Keratinocyte (primary cell): ENCODE measurements around the gene EHBP1. TPM values are rescaled to one million over a fixed set of nuclear protein-coding genes. Genes with fewer than 3 reads are reported as not detected.

Experiments
- DNase-seq: peaks from one replicate; pipeline ENCODE4 v3.0.0-alpha.2; 2011; ENCODE audit warnings: low read depth, missing footprints, low spot score
- FAIRE-seq: peaks from 2 replicates; lab custom pipeline; 2011; peaks lifted over from hg19 to GRCh38; lab: Jason Lieb, UNC
- H2AFZ ChIP-seq: 2 replicates; pipeline ENCODE4 v1.6.0; 2012; ENCODE audit warnings: low read length, control low read depth, inconsistent platforms; ENCODE audit not compliant: control insufficient read depth
- H3K27ac ChIP-seq: 2 replicates; pipeline ENCODE4 v1.5.1; 2011; ENCODE audit warnings: low read length; ENCODE audit not compliant: control insufficient read depth, insufficient read depth
- H3K27me3 ChIP-seq: 3 replicates; pipeline ENCODE4 v1.6.0; 2011; ENCODE audit warnings: low read length; ENCODE audit not compliant: control insufficient read depth, insufficient read depth; ENCODE audit errors: extremely low read depth
- H3K36me3 ChIP-seq, 2 experiments: 2 replicates in 1 of 2; 3 replicates in 1 of 2; pipeline ENCODE4 v1.5.1; 2011; ENCODE audit warnings: low read length in 2 of 2, mild to moderate bottlenecking in 1 of 2; ENCODE audit not compliant: control insufficient read depth in 2 of 2, insufficient read depth in 2 of 2; ENCODE audit errors: extremely low read depth in 1 of 2
- H3K4me1 ChIP-seq: 3 replicates; pipeline ENCODE4 v1.5.1; 2011; ENCODE audit warnings: low read length; ENCODE audit not compliant: control insufficient read depth, insufficient read depth; ENCODE audit errors: extremely low read depth
- H3K4me2 ChIP-seq: 3 replicates; pipeline ENCODE4 v1.6.0; 2011; ENCODE audit warnings: low read depth, low read length; ENCODE audit not compliant: control insufficient read depth, insufficient read depth; ENCODE audit errors: extremely low read depth
- H3K4me3 ChIP-seq, 3 experiments: fragments of 200-600 bp in 1 of 3; sonication (generic) in 1 of 3; 2 replicates in 2 of 3; 3 replicates in 1 of 3; pipeline ENCODE4 v1.5.1; 2011 to 2016; ENCODE audit warnings: low read length in 3 of 3, mild to moderate bottlenecking in 3 of 3, control low read depth in 2 of 3, inconsistent platforms in 1 of 3, low read depth in 1 of 3, mixed read lengths in 1 of 3, mixed run types in 1 of 3, moderate library complexity in 1 of 3; ENCODE audit not compliant: control insufficient read depth in 2 of 3, insufficient read depth in 2 of 3; ENCODE audit errors: extremely low read depth in 1 of 3
- H3K79me2 ChIP-seq: 2 replicates; pipeline ENCODE4 v1.6.0; 2012; ENCODE audit warnings: low read length; ENCODE audit not compliant: control insufficient read depth, insufficient read depth
- H3K9ac ChIP-seq: 3 replicates; pipeline ENCODE4 v1.6.0; 2011; ENCODE audit warnings: low read length; ENCODE audit not compliant: control insufficient read depth, insufficient read depth; ENCODE audit errors: extremely low read depth
- H3K9me1 ChIP-seq: 3 replicates; pipeline ENCODE4 v1.6.0; 2011; ENCODE audit warnings: low read length; ENCODE audit not compliant: control insufficient read depth, insufficient read depth; ENCODE audit errors: extremely low read depth
- H3K9me3 ChIP-seq: 2 replicates; pipeline ENCODE4 v1.5.1; 2012; ENCODE audit warnings: low read depth, low read length; ENCODE audit not compliant: control insufficient read depth
- H4K20me1 ChIP-seq: 3 replicates; pipeline ENCODE4 v1.6.0; 2011; ENCODE audit warnings: low read length; ENCODE audit not compliant: control insufficient read depth, insufficient read depth; ENCODE audit errors: extremely low read depth
- EZH2 ChIP-seq: IDR thresholded peaks from one replicate; pipeline ENCODE4 v1.6.1; 2012; ENCODE audit warnings: inconsistent platforms, mild to moderate bottlenecking, low read length, moderate library complexity
- dilution Hi-C: fragments of 300-500 bp; cut with MboI; formaldehyde crosslinking; loops from one replicate; pipeline ENCODE4 v1.7.0; 2020; ENCODE audit warnings: low sequenced_read_pairs; ENCODE audit not compliant: extremely low pct_ligation_motif_present
- polyA plus RNA-seq, 5 experiments: library from polyadenylated mRNA; depleted of rRNA in 3 of 5; stranded (reverse) in 3 of 5; stranded (forward) in 1 of 5; unstranded in 1 of 5; fragments of >200 nt; gene quantifications; 1 replicate in 1 of 5; 2 replicates in 3 of 5; 3 replicates in 1 of 5; pipeline versions ENCODE4 v1.2.1 to v1.2.3, GENCODE V29; 2011 to 2012; ENCODE audit warnings: missing spikeins in 2 of 5, low read depth in 1 of 5, low replicate concordance in 1 of 5
- TF ChIP-seq, protein P1 (sequence below), 3 experiments: IDR thresholded peaks in 1 of 3; conservative IDR thresholded peaks in 1 of 3; optimal IDR thresholded peaks in 1 of 3; 2 replicates in 2 of 3; 3 replicates in 1 of 3; pipeline versions ENCODE3 to v1.5.1; 2011; ENCODE audit warnings: low read length in 3 of 3, mild to moderate bottlenecking in 3 of 3, moderate library complexity in 2 of 3, control low read depth in 1 of 3, inconsistent platforms in 1 of 3; ENCODE audit not compliant: insufficient read depth in 2 of 3; ENCODE audit errors: extremely low read depth in 1 of 3

EHBP1 gene
- polyA plus RNA-seq, 1 donor (not counting 4 experiments of a cell fraction or from before 2014, with no cell fraction given), result 59.0 TPM

GRCh38 chr2:62817995-62818713 is 112.6 kb downstream of the EHBP1 start:
- Histone ChIP-seq H3K27ac (no peak overlapping the region), H3K4me2 (no peak overlapping the region), H3K9me3 (no peaks in the 10 kb centered on the region), H3K27me3 (no peaks in the 10 kb centered on the region), H3K9ac (no peak overlapping the region), H3K4me1 (peaks cover 21% of the 10 kb centered on the region), H4K20me1 (peaks cover 8% of the 10 kb centered on the region), H2AFZ (no peak overlapping the region), H3K36me3 (no peaks in the 10 kb centered on the region), H3K79me2 (peaks cover 42% of the 10 kb centered on the region), H3K9me1 (peaks cover 2% of the 10 kb centered on the region), H3K4me3 (no peak overlapping the region)
- DNase-seq (peak; percentile 13), FAIRE-seq (no peak)
- TF ChIP-seq, protein P1, sequence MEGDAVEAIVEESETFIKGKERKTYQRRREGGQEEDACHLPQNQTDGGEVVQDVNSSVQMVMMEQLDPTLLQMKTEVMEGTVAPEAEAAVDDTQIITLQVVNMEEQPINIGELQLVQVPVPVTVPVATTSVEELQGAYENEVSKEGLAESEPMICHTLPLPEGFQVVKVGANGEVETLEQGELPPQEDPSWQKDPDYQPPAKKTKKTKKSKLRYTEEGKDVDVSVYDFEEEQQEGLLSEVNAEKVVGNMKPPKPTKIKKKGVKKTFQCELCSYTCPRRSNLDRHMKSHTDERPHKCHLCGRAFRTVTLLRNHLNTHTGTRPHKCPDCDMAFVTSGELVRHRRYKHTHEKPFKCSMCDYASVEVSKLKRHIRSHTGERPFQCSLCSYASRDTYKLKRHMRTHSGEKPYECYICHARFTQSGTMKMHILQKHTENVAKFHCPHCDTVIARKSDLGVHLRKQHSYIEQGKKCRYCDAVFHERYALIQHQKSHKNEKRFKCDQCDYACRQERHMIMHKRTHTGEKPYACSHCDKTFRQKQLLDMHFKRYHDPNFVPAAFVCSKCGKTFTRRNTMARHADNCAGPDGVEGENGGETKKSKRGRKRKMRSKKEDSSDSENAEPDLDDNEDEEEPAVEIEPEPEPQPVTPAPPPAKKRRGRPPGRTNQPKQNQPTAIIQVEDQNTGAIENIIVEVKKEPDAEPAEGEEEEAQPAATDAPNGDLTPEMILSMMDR (optimal IDR thresholded peaks at IDR 0.05 in 1 of 3, IDR thresholded peaks at IDR 0.05 in 1 of 3, conservative IDR thresholded peaks at IDR 0.05 in 1 of 3; ENCODE audit: extremely low read depth in 1 of 3, insufficient read depth in 2 of 3, low read length in 3 of 3), result no peak
- TF ChIP-seq EZH2, result no peak
- dilution Hi-C loops, result no loop called here

DNA sequence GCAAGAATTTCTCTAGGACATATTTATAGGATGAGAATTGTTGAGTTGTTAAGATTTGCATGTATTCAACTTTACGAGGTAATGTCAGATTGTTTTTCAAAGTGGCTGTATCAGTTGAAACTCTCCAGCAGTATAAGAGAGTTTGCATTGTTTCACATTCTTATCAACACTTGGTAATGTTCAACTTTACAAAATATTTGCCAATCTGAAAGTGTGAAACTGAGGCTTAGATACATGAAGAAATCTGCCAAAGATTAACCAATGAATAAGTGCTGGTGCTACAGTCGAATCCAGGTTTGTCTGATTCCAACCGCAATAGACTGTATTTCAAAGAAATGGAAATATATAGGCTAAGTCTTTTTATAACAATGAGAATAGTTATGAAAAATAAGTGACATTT is 117.0 kb downstream of the EHBP1 start:
- peaks cover 16% of the 10 kb centered on the region for H3K79me2 ChIP-seq
- no peak for DNase-seq
- H3K4me1 ChIP-seq, result peaks cover 5% of the 10 kb centered on the region
- FAIRE-seq, result no peak
- H3K27me3 ChIP-seq, result no peaks in the 10 kb centered on the region
- no peaks in the 10 kb centered on the region for H3K9me3 ChIP-seq
- dilution Hi-C loops, result no loop called here
- H3K9ac ChIP-seq, result no peak overlapping the region
- no peak overlapping the region for H3K4me3 ChIP-seq
- no peak overlapping the region for H3K4me2 ChIP-seq
- peaks cover 0 to 2% of the 10 kb centered on the region in 2 experiments for H3K36me3 ChIP-seq
- no peak overlapping the region for H3K27ac ChIP-seq
- H4K20me1 ChIP-seq, result peaks cover under 1% of the 10 kb centered on the region
- no peak overlapping the region for H2AFZ ChIP-seq
- TF ChIP-seq, protein P1 (optimal IDR thresholded peaks at IDR 0.05 in 1 of 3, IDR thresholded peaks at IDR 0.05 in 1 of 3, conservative IDR thresholded peaks at IDR 0.05 in 1 of 3; ENCODE audit: extremely low read depth in 1 of 3, insufficient read depth in 2 of 3, low read length in 3 of 3), result no peak
- TF ChIP-seq EZH2, result no peak
- H3K9me1 ChIP-seq, result no peaks in the 10 kb centered on the region
